Effector CD4-positive, alpha-beta T cell (primary cell): ENCODE data around the gene ATXN10.

Experiments
- DNase-seq: peaks from one replicate; pipeline ENCODE4 v3.0.0-alpha.2; 2020

ATXN10 gene

DNA sequence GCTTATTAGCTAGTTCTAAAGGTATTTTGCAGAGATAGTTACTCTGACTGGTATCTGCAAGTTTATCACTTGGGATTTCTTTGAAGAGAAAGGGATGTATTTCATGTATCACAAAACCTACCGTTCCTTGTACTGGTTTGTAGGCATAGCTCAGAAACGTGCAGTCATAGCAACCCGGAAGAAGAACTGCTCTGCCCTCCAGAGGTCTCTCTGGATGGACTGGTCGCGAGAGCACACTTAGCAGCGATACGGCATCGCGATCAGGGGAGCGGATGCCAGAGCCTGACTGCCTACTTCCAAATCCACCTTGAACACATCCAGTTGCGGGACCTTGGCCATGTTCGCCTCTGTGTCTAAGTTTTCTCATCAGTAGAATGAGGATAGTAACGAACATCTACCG lies 162.0 kb downstream of the ATXN10 start:
- no peak for DNase-seq

- DNase-seq = no peak
These were observed 162.6 kb downstream of the ATXN10 start for GRCh38 chr22:45834241-45834640.

GRCh38 chr22:45834795-45835194 lies 163.2 kb downstream of the ATXN10 start:
- no peak for DNase-seq

GRCh38 chr22:45836418-45837169 lies 165.0 kb downstream of the ATXN10 start:
- DNase-seq = no peak

DNA sequence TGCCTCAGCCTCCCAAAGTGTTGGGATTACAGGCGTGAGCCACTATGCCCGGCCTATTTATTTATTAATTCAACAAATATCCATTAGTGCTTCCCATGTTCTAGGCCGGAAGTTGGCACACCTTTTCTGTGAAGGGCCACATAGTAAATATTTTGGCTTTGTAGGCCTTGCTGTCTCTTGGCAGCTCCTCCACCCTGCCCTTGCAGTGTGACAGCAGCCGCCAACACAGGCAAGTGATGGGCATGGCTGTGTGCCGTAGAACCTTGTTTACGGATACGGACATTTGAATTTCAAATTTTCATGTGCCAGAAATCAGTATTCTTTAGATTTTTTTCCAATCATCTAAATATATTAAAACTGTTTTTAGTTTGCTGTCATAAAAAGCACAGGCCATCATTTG lies 165.9 kb downstream of the ATXN10 start:
- no peak for DNase-seq

- no peak for DNase-seq
These were observed 166.8 kb downstream of the ATXN10 start for GRCh38 chr22:45838305-45838887.

GRCh38 chr22:45840483-45840882 lies 168.8 kb downstream of the ATXN10 start:
- no peak for DNase-seq

DNA sequence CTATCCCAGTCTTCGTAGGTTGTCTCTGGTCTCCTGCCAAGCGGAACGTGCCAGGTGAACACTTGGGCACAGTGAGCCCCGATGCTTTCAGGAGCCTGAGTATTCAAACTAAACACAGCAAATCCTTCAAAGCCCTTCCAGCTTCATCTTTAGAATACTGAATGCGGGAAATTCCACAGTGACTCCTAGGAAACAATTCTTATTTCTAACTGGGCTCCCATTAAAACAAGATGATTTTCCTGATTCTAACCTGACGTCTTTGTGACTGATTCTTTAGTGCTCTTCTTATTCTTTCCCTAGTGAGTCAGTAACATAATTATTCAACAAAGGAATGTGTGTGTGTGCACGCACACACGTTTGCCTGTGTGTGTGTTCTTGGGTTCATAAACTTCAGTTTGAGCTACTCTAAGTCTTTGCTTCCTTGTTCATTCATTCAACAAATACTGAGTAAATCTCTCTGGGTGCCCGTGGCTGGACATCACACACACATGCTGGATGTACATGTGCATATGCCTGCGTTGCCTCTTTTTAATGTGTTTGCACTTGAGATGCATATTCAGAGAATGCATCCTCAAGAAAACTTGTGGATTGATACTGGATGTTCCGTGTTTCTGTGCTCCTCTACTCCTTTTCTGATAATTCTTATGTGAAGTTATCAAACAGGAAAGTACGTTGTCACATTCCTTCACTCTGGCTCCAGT lies 170.8 kb downstream of the ATXN10 start:
- no peak for DNase-seq

GRCh38 chr22:45843031-45843430 lies 171.4 kb downstream of the ATXN10 start:
- no peak for DNase-seq

GRCh38 chr22:45843986-45844385 lies 172.4 kb downstream of the ATXN10 start:
- no peak for DNase-seq

GRCh38 chr22:45845076-45845487 lies 173.4 kb downstream of the ATXN10 start:
- DNase-seq = no peak

DNA sequence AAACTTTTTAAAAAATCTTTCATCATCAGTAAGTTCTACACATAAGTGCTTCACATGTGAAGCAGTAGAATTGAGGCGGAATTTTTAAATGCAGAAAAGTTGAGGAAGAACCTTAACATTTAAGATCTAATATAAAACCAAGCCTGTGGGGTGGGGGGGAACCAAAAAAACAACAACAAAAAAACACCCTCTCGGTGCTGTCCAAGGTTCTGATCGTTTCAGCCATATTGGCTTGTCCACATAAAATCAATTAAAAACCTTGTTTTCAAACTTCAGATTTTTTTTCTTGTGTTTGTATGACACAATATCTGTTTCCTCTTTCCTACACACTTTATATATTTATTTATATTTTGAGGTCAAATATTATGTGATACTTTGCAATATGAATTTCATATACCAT lies 175.3 kb downstream of the ATXN10 start:
- no peak for DNase-seq

DNA sequence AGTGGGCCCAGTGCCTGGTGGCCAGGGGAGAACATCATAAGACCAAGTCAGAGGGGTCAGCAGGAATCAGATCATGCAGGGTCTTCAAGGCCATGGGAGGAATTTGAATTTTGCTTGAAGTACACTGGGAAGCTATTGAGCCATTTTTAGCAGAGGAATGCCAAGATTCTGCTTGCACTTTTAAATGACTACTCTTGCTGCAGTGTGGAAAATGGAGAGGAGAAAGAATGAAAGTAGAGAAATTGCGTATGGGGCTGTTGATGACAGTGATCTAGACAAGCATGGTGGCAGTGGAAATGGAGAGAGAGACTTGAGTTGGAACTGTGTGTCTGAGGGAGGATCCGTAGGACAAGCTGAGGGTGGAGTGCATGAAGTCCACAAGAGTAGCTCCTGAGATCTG lies 177.3 kb downstream of the ATXN10 start:
- no peak for DNase-seq

DNA sequence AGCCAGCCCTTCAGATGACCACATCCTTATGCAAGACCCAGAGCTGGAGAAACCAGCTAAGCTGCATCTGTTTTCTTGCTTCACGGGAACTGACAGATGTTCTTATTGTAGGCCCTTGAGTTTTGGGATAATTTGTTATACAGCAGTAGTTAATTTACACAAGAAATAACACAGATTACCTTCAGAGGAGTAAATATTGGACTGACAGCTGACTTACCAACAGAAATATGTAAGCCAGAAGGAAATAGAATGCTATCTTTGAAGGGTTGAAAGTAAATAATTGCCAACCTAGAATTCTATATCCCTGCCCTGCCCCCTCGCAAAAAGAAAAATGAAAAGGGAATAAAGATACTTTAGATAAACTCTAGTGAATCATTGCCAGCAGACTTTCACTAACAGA lies 181.2 kb downstream of the ATXN10 start:
- DNase-seq = no peak

- DNase-seq = no peak
These were observed 184.3 kb downstream of the ATXN10 start for GRCh38 chr22:45855961-45856360.

GRCh38 chr22:45857519-45857918 lies 185.9 kb downstream of the ATXN10 start:
- DNase-seq = no peak

- DNase-seq = no peak
These were observed 187.9 kb downstream of the ATXN10 start for GRCh38 chr22:45859231-45860161.

DNA sequence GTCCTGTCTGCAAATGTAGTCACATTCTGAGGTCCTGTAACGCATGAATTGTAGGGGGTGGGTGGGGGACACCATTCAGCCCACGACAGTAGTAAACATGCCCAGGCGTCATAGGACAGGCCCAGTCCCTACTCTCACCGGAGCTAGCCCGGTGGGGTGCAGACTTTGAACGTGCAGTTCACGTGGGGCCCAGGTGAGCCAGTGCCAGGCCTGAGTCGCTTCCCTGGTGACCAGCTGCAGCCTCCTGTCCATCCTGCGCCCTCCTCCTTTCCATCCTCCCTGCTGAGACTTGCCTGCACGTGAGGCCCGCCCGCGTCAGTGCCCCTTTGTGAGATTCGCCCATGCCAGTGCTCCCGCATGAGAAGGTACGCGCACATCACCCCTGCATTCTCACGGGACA lies 188.6 kb downstream of the ATXN10 start:
- no peak for DNase-seq

- DNase-seq = no peak
These were observed 189.6 kb downstream of the ATXN10 start for GRCh38 chr22:45861259-45861658.

DNA sequence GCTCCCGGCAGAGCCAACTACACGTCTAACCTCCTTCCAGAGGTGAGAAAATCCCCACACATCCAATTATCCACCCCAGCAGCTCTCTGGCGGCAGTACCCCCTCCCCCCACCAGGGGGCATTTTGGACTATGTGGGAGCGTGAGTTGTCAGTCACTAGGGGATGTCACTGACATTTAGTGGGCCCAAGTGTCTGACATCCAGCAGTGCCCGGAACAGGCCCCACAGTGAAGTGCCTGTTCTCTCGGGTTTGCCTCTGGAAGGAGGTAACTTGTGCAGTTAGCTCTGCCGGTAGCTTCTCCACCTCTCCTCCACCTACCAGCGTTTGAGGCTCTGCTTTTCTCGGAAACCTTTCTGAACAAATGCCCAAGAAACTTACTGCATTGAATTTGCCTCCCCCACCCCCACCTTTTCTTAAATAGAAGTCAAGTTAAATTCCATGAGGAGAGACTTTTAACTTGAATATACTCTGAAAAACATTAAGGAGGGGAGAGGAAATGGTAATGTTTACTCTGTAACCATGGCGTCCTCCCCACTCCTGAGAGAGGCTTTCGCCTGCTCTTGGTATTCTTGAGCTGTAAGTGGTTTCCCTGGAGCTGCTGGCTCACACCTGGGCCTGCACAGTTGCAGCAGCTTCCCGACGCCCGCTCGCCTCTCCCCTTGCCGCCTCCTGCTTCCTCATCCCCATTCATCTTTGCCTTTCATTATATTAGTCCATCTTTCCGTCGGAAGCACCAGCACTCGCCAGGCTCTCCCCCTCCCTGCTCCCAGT lies 192.5 kb downstream of the ATXN10 start:
- DNase-seq = peak; percentile 55

GRCh38 chr22:45864959-45865476 lies 193.4 kb downstream of the ATXN10 start:
- DNase-seq = no peak

DNA sequence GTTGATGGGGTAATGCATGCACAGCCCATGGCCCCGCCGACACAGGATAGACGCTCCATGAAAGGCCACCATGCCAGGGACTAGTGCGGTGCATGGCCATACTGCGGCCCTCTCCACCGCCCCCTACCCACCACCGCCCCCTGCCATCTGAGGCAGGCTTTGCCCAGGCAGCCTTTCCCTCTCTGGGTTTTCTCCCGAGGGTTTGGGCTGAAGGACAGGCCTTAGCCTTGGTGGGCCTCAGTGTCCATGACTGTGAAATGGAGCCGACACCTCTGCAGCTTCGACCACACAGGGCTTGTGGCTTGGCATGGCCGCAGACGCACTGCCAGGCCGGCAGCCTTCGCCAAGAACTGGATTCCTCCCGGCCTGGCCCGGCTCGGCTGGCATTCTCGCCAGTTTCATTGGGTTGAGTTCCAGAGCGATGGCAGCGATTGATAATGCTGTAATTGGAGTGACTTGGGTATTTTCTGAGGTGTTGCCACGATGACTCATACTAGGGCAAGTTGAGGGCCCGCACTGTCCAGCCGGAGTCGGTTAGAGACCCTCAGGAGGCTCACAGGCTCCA lies 194.0 kb downstream of the ATXN10 start:
- no peak for DNase-seq
